GM18505 (cell line): Measurements from ENCODE around the gene CYLC1.

ENCODE experiments used
- ATAC-seq: cut with Tn5 transposase; IDR thresholded peaks from one replicate; pipeline ENCODE4 v1.9.1; 2021; ENCODE audit not compliant: unreplicated experiment
- POLR2A ChIP-seq: IDR thresholded peaks from 4 replicates; pipeline ENCODE4 v1.6.1; 2011; ENCODE audit warnings: borderline replicate concordance; ENCODE audit not compliant: insufficient read depth, insufficient read length; ENCODE audit errors: extremely low read depth

CYLC1 gene, protein sequence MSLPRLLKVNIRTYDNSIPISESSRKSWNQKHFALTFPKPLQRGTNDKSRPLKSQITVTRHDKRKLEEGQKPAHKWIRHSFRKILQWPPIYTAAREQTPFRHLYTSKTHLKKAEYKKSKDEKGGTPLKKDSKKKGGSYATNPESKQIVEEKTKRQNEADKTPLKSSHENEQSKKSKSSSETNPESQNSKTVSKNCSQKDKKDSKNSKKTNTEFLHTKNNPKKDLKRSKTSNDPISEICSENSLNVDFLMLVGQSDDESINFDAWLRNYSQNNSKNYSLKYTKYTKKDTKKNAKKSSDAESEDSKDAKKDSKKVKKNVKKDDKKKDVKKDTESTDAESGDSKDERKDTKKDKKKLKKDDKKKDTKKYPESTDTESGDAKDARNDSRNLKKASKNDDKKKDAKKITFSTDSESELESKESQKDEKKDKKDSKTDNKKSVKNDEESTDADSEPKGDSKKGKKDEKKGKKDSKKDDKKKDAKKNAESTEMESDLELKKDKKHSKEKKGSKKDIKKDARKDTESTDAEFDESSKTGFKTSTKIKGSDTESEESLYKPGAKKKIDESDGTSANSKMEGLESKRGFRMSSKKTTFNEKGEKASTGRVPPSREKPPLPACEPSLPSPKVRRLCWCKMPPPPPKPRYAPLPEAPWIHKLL

GRCh38 chrX:83860846-83861245 lies at the start of gene CYLC1:
Gene CYLC1 (plus strand): TSS chrX:83861146. CDS start chrX:83861183, 37 bp downstream.
- TF ChIP-seq POLR2A: no peak
- no peak for ATAC-seq

GRCh38 chrX:83819304-83819703 lies 41.6 kb upstream of the CYLC1 start:
- no peak for TF ChIP-seq POLR2A
- no peak for ATAC-seq

DNA sequence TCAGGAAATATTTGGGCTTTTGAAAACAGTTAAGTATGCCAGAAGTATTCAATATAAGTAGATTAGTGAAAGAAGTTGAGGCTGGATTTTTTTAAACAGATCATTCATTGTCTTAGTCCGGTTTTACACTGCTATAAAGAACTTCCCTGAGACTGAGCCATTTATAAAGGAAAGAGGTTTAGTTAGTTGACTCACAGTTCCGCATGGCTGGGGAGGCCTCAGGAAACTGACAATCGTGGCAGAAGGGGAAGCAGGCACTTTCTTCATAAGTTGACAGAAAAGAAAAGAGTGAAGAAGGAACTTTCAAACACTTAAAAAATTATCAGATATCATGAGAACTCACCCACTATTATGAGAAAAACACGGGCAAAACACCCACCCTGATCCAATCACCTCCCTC lies 31.1 kb upstream of the CYLC1 start:
- no peak for TF ChIP-seq POLR2A
- peak; percentile 76 for ATAC-seq

GRCh38 chrX:83845397-83845796 lies 15.5 kb upstream of the CYLC1 start:
- no peak for TF ChIP-seq POLR2A
- ATAC-seq: peak; percentile 99

- no peak for ATAC-seq
- no peak for TF ChIP-seq POLR2A
Observed at GRCh38 chrX:83847339-83847738, 13.6 kb upstream of the CYLC1 start.

GRCh38 chrX:83888585-83888984 lies 27.6 kb downstream of the CYLC1 start:
- ATAC-seq: no peak
- TF ChIP-seq POLR2A: no peak

GRCh38 chrX:83892433-83892832 lies 31.5 kb downstream of the CYLC1 start:
- ATAC-seq: no peak
- no peak for TF ChIP-seq POLR2A

GRCh38 chrX:83906921-83907320 lies 46.0 kb downstream of the CYLC1 start:
- ATAC-seq: no peak
- no peak for TF ChIP-seq POLR2A

GRCh38 chrX:83916525-83916924 lies 55.6 kb downstream of the CYLC1 start:
- TF ChIP-seq POLR2A: no peak
- ATAC-seq: no peak

- no peak for TF ChIP-seq POLR2A
- no peak for ATAC-seq
Observed at GRCh38 chrX:83934220-83934619, 73.3 kb downstream of the CYLC1 start.
